SK-N-SH (cell line): ENCODE results near the gene SLC25A21.

Experiments
- CHD2 ChIP-seq: fragments of 150-350 bp; IDR thresholded peaks from 2 replicates; pipeline ENCODE4 v1.6.1; 2018; ENCODE audit warnings: low read length; ENCODE audit not compliant: partially characterized antibody
- CTCF ChIP-seq: fragments of 200-600 bp; sonication (generic); IDR thresholded peaks from 2 replicates; pipeline ENCODE4 v1.6.1; 2017; ENCODE audit warnings: antibody characterized with exemption, mild to moderate bottlenecking, moderate library complexity
- EP300 ChIP-seq, 2 experiments: IDR thresholded peaks; 2 replicates each; pipeline versions ENCODE4 v1.4.0 to v1.6.1; 2012; ENCODE audit warnings: borderline replicate concordance in 1 of 2, low read depth in 1 of 2, low read length in 1 of 2
- FOSL2 ChIP-seq: IDR thresholded peaks from 2 replicates; pipeline ENCODE4 v1.4.0; 2012; ENCODE audit warnings: low read depth, mild to moderate bottlenecking, moderate library complexity, borderline replicate concordance
- MXI1 ChIP-seq: IDR thresholded peaks from 2 replicates; pipeline ENCODE4 v1.6.1; 2012; ENCODE audit warnings: mild to moderate bottlenecking, low read depth, low read length, improper control_type of control experiment
- NFIC ChIP-seq: IDR thresholded peaks from 2 replicates; pipeline ENCODE4 v1.4.0; 2012; ENCODE audit warnings: borderline replicate concordance
- POLR2AphosphoS5 ChIP-seq: IDR thresholded peaks from 2 replicates; pipeline ENCODE4 v1.6.1; 2012; ENCODE audit warnings: low read depth, low read length
- RAD21 ChIP-seq: IDR thresholded peaks from 2 replicates; pipeline ENCODE4 v1.6.1; 2012; ENCODE audit warnings: mild to moderate bottlenecking, low read length
- RCOR1 ChIP-seq: fragments of 150-350 bp; IDR thresholded peaks from 2 replicates; pipeline ENCODE4 v1.6.1; 2017; ENCODE audit warnings: antibody characterized with exemption, low read length
- TEAD4 ChIP-seq: IDR thresholded peaks from 2 replicates; pipeline ENCODE4 v1.4.0; 2012; ENCODE audit warnings: mild to moderate bottlenecking, borderline replicate concordance; ENCODE audit not compliant: insufficient read depth
- YY1 ChIP-seq: IDR thresholded peaks from 2 replicates; pipeline ENCODE4 v1.4.0; 2012; ENCODE audit warnings: low read depth, mild to moderate bottlenecking

DNA sequence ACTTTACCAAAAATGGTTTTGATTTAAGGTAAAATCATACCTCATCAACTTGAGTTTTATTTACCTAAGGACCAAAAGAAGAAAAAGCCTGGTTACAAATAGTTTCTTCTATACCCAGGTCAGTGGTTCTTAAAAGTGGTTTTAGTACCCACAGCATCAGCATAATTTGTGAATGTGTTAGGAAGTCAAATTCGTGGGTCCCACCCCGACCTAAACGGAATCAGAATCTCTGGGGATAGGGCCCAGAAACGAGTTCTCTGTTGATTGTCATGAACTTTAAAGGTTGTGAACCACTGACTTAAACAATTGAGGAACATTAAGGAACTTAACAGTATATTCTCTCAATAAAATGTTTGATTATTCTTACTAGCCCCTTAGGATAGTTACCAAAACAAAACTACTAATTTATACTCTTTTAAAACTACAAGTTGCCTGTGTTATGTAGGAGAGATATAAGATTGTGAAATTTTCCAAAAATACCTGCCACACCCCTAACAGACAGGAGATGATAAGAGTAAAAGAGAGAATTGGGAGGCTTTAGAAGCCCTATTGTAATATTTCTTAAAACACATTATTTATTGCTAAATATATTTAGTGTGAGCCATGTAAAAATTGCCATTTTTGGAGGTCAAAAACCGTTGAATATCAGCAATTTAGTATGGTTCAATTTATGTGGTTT is 669 bp upstream of the SLC25A21 start:
- TF ChIP-seq CHD2 (no peak), CTCF (no peak), MXI1 (no peak), FOSL2 (no peak), EP300 (IDR thresholded peaks at IDR 0.05; ENCODE audit: borderline replicate concordance in 1 of 2, low read depth in 1 of 2, low read length in 1 of 2) (no peak), POLR2AphosphoS5 (no peak), RCOR1 (no peak), RAD21 (no peak), NFIC (no peak), YY1 (no peak), TEAD4 (no peak)
